ENCODE results near the gene ZC3H6.
A peak's percentile ranks its signal among the peaks of the same experiment; 100 is the strongest.

The ZC3H6 gene, protein sequence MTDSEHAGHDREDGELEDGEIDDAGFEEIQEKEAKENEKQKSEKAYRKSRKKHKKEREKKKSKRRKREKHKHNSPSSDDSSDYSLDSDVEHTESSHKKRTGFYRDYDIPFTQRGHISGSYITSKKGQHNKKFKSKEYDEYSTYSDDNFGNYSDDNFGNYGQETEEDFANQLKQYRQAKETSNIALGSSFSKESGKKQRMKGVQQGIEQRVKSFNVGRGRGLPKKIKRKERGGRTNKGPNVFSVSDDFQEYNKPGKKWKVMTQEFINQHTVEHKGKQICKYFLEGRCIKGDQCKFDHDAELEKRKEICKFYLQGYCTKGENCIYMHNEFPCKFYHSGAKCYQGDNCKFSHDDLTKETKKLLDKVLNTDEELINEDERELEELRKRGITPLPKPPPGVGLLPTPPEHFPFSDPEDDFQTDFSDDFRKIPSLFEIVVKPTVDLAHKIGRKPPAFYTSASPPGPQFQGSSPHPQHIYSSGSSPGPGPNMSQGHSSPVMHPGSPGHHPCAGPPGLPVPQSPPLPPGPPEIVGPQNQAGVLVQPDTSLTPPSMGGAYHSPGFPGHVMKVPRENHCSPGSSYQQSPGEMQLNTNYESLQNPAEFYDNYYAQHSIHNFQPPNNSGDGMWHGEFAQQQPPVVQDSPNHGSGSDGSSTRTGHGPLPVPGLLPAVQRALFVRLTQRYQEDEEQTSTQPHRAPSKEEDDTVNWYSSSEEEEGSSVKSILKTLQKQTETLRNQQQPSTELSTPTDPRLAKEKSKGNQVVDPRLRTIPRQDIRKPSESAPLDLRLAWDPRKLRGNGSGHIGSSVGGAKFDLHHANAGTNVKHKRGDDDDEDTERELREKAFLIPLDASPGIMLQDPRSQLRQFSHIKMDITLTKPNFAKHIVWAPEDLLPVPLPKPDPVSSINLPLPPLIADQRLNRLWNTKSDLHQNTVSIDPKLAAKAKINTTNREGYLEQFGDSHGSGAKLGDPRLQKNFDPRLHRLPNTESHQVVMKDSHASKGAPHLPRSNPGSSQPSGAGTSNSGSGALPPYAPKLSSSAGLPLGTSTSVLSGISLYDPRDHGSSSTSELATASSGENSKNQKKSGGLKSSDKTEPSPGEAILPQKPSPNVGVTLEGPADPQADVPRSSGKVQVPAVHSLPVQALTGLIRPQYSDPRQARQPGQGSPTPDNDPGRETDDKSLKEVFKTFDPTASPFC

GRCh38 chr2:112275311-112275886, at the start of gene ZC3H6:
Gene ZC3H6 (plus strand): TSS chr2:112275597. CDS start chr2:112275995, 398 bp downstream.
- DNase-seq: peak; percentile 99

GRCh38 chr2:112229348-112229747, 46.0 kb upstream of the ZC3H6 start:
- DNase-seq: no peak

- DNase-seq: no peak
These were observed 45.0 kb upstream of the ZC3H6 start for GRCh38 chr2:112230371-112230770.

- no peak for DNase-seq
These were observed 35.5 kb upstream of the ZC3H6 start for GRCh38 chr2:112239862-112240261.

DNA sequence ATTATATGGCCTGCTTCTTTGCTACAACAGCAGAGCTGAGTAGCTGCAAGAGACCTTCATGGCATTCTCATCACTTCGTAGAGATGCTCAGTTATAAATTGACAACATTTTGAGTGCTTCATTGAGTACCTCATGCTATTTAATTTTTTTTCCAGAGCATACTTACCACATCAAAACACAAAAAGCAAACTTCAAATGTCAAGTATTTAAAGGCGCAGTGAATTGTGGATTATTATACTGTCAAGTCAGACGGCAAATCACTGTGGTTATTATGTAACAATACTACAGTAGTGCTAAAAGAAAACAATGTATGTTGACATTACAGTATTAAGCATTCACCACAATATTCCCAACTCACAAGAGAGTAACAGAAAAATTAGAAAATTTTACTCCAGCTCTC, 33.0 kb upstream of the ZC3H6 start:
- no peak for DNase-seq

GRCh38 chr2:112243233-112243632, 32.2 kb upstream of the ZC3H6 start:
- no peak for DNase-seq

GRCh38 chr2:112244854-112245253, 30.5 kb upstream of the ZC3H6 start:
- DNase-seq: no peak

- no peak for DNase-seq
These were observed 24.1 kb upstream of the ZC3H6 start for GRCh38 chr2:112251271-112251670.

- DNase-seq: no peak
These were observed 22.1 kb upstream of the ZC3H6 start for GRCh38 chr2:112253261-112253815.

GRCh38 chr2:112254466-112255240, 20.7 kb upstream of the ZC3H6 start, which contains the start of gene ZC3H8:
Gene ZC3H8 (minus strand): TSS chr2:112255042. CDS start chr2:112254981, 61 bp downstream.
- peak; percentile 96 for DNase-seq

- DNase-seq: no peak
These were observed 19.5 kb upstream of the ZC3H6 start for GRCh38 chr2:112255875-112256274.

DNA sequence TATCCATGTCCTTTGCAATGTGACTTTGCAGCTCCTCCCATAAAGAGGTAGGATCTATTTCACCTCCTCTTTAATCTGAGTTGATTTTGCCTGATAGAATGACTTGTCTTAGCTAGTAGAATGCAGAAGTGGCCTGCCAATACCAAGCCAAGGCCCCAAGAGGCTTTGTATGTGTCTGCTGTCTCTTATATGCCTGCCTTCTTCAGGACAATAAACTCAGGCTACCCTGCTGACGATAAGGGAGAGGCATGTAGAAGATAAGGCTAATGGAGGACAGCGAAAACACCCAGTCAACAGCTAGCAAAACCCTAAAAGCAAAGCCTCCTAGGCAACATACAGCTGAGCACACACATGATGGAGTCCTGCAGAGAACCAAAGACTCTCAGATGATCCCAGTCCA, 18.7 kb upstream of the ZC3H6 start:
- no peak for DNase-seq

GRCh38 chr2:112257575-112257974, 17.8 kb upstream of the ZC3H6 start:
- DNase-seq: no peak

GRCh38 chr2:112259509-112260294, 15.7 kb upstream of the ZC3H6 start:
- peak; percentile 86 for DNase-seq

DNA sequence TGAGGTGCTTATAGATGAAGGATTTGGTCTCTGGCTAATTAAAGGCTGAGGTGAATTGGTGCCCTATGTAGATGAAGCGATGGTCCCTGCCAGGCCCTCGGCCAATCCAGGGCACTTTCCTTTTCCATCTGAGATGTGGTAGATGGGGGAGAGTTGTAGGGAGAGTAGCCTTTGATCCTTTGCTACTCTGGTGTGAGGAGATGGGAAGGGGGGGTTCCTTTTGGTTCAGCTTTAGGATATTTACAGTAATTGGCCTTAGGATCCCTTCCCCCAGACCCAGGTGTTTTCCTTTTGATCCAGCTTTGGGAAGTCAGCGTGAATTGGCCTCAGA, 15.1 kb upstream of the ZC3H6 start:
- DNase-seq: no peak

DNA sequence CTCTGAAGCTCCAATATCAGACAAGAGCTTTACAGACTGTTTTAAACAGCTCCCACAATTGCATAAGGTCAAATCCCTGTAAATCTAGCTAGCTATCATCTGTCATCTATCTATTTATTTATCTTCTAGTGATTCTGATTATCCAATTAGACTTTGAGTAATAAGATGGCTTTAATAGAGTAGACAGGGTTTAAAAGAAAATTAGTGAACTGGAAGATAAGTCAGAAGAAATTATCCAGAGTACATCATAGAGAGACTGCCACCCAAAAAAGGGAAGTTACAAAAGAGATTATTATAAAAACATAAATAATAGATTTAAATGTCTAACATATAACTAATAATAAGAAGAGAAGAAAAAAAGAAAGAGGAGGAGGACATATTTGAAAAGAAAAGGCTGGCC, 12.5 kb upstream of the ZC3H6 start:
- no peak for DNase-seq

- DNase-seq: no peak
These were observed 6.8 kb upstream of the ZC3H6 start for GRCh38 chr2:112268547-112268946.

GRCh38 chr2:112272669-112273068, 2.7 kb upstream of the ZC3H6 start:
- DNase-seq: no peak

- DNase-seq: no peak
These were observed 2.0 kb upstream of the ZC3H6 start for GRCh38 chr2:112273349-112273748.

DNA sequence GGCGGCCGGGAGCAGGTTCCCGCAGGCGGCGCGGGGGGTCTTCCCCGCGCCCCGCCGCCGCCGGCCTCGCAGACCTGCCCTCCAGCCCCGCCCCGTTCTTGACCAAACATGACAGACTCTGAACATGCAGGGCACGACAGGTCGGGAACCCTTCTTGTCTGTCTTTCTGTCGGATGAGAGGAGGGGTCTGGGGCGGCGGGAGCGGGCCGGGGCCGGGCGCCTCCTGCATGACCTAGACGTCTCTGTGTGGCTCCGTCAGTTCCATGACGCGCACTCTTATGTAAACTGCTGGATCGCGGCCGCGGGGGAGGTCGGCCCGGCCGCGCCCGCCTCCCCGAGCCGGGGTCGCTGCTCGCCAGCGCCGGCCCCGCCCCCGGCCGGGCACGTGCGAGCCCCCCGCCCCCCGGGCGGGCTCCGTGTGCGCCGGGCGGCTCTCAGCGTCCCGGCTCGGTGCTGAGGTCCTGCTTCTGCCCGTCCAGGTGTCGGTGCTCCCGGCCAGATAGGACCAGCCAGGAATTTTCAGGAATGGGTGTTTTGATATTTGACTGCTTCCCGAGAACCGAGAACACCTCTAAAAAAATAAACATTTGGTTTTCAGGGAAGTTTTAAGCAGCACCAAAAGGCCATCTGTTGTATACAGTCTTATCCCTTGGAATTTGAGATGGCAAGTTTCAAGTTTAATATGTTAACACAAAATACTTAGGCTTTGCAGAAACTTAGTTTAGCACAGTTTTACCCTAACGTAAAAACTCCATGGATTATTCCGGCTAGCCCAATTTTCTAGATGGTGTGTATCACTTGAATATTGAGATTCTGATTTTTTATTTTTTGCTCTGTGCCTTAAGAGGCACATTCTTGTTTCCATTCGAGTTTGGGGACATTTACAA, 733 bp downstream of the ZC3H6 start:
- peak; percentile 86 for DNase-seq

Data from CD4-positive, alpha-beta T cell treated with Interleukin-21 for 1 hour (primary cell).